ENCODE data around the gene RAD51B.

Gene RAD51B

GRCh38 chr14:68633131-68633991, 813.8 kb downstream of the RAD51B start:
- H3K27me3 ChIP-seq: no peaks in the 10 kb centered on the region
- H3K9me3 ChIP-seq: no peaks in the 10 kb centered on the region
- no peaks in the 10 kb centered on the region for H3K4me1 ChIP-seq
- TF ChIP-seq CTCF (IDR thresholded peaks at IDR 0.05; ENCODE audit: low read depth, low read length): no peak
- no peaks in the 10 kb centered on the region for H3K36me3 ChIP-seq
- DNase-seq: no peak
- H3K4me3 ChIP-seq (ENCODE audit: low read depth, low read length): no peak overlapping the region

- no peaks in the 10 kb centered on the region for H3K36me3 ChIP-seq
- DNase-seq: no peak
Measured at GRCh38 chr14:68634332-68634731, 814.8 kb downstream of the RAD51B start.

GRCh38 chr14:68634874-68635595, 815.5 kb downstream of the RAD51B start:
- no peak for TF ChIP-seq CTCF (IDR thresholded peaks at IDR 0.05; ENCODE audit: low read depth, low read length)

More at GRCh38 chr14:68634332-68634731, 814.8 kb downstream of the RAD51B start:
- Histone ChIP-seq H3K9me3 (no peaks in the 10 kb centered on the region), H3K4me1 (no peaks in the 10 kb centered on the region), H3K27me3 (no peaks in the 10 kb centered on the region), H3K4me3 (ENCODE audit: low read depth, low read length) (no peak overlapping the region)
- TF ChIP-seq CTCF (IDR thresholded peaks at IDR 0.05; ENCODE audit: low read depth, low read length): no peak

GRCh38 chr14:68636597-68636996, 817.0 kb downstream of the RAD51B start:
- no peak overlapping the region for H3K4me3 ChIP-seq (ENCODE audit: low read depth, low read length)
- DNase-seq: peak; percentile 34
- H3K36me3 ChIP-seq: no peaks in the 10 kb centered on the region
- no peak for TF ChIP-seq CTCF (IDR thresholded peaks at IDR 0.05; ENCODE audit: low read depth, low read length)
- H3K4me1 ChIP-seq: no peaks in the 10 kb centered on the region
- no peaks in the 10 kb centered on the region for H3K27me3 ChIP-seq
- H3K9me3 ChIP-seq: no peaks in the 10 kb centered on the region

More at GRCh38 chr14:68634874-68635595, 815.5 kb downstream of the RAD51B start:
- H3K9me3 ChIP-seq: no peaks in the 10 kb centered on the region
- H3K4me3 ChIP-seq (ENCODE audit: low read depth, low read length): no peak overlapping the region
- no peaks in the 10 kb centered on the region for H3K4me1 ChIP-seq
- no peaks in the 10 kb centered on the region for H3K36me3 ChIP-seq
- no peak for DNase-seq
- H3K27me3 ChIP-seq: no peaks in the 10 kb centered on the region

GRCh38 chr14:68637106-68638021, 817.8 kb downstream of the RAD51B start:
- no peak for DNase-seq
- TF ChIP-seq CTCF (IDR thresholded peaks at IDR 0.05; ENCODE audit: low read depth, low read length): no peak
- Histone ChIP-seq H3K4me1 (no peaks in the 10 kb centered on the region), H3K36me3 (no peaks in the 10 kb centered on the region), H3K27me3 (no peaks in the 10 kb centered on the region), H3K4me3 (ENCODE audit: low read depth, low read length) (no peak overlapping the region), H3K9me3 (no peaks in the 10 kb centered on the region)

All from BE2C (cell line).